Adrenal gland (tissue), 12 donors: ENCODE results near the gene PACSIN1. TPM values are rescaled to one million over a fixed set of nuclear protein-coding genes. Genes with fewer than 3 reads are reported as not detected.

ENCODE experiments used
- DNase-seq, 7 donors: peaks; one replicate each; pipeline ENCODE4 v3.0.0-alpha.2; 2019 to 2020
- H3K27ac ChIP-seq, 5 donors: fragments of 200-600 bp; sonication (generic) in 4 of 5; 1 replicate in 3 of 5; 2 replicates in 2 of 5; pipeline versions ENCODE4 v1.5.1 to v1.8.0; 2016 to 2020; ENCODE audit warnings: mild to moderate bottlenecking in 1 of 5
- H3K27me3 ChIP-seq: fragments of 200-600 bp; 2 replicates; pipeline ENCODE4 v1.8.0; 2021
- H3K36me3 ChIP-seq, 2 donors: fragments of 200-600 bp; replicated peaks in 1 of 2; 1 replicate in 1 of 2; 2 replicates in 1 of 2; pipeline versions ENCODE4 v1.5.1 to v1.8.0; 2018 to 2022
- H3K4me1 ChIP-seq, 2 donors: fragments of 200-600 bp; replicated peaks in 1 of 2; 1 replicate in 1 of 2; 2 replicates in 1 of 2; pipeline versions ENCODE4 v1.5.1 to v1.8.0; 2018 to 2021
- H3K4me3 ChIP-seq, 4 donors: fragments of 200-600 bp; sonication (generic) in 3 of 4; one replicate each; pipeline ENCODE4 v1.5.1; 2016 to 2018
- H3K9me3 ChIP-seq, 3 donors: fragments of 200-600 bp; sonication (generic) in 1 of 3; replicated peaks in 1 of 3; 1 replicate in 2 of 3; 2 replicates in 1 of 3; pipeline versions ENCODE4 v1.5.1 to v1.8.0; 2016 to 2021
- POLR2A ChIP-seq, 2 donors: fragments of 450-650 bp; IDR thresholded peaks; one replicate each; pipeline ENCODE4 v1.6.1; 2017; ENCODE audit warnings: antibody characterized with exemption in 2 of 2, mild to moderate bottlenecking in 2 of 2, moderate library complexity in 1 of 2
- WGBS, 4 donors: extraction: QIAGEN DNeasy Blood & Tissue Kit in 2 of 4; methylation state at CpG; one replicate each; pipeline versions ENCODE4 v1.1.5 to v1.1.7; 2013 to 2017; 5-methylcytosine and 5-hydroxymethylcytosine counted together
- intact Hi-C, 2 donors: fragments of 100-400 bp; cut with DNase I; formaldehyde crosslinking; loops; one replicate each; pipeline versions ENCODE4 v1.14.1 to v1.15.0; 2022 to 2023
- polyA plus RNA-seq, 3 donors: library from polyadenylated mRNA; stranded (reverse); fragments of 200-250 nt in 2 of 3; fragments of 350-450 nt in 1 of 3; fragmentation: Illumina TruSeq in 1 of 3; extraction: RNeasy Lipid Tissue Mini Kit (QIAGEN cat#74804) in 1 of 3; gene quantifications; one replicate each; pipeline ENCODE4 v1.2.3, GENCODE V29; 2013 to 2014
- total RNA-seq, 9 donors: library from RNA; depleted of rRNA in 4 of 9; stranded (reverse); fragments of >200 nt in 4 of 9; fragments of 120-200 nt in 1 of 9; fragmentation: NEBNext Ultra II Directional in 1 of 9; extraction: Animal tissue kit (Norgen Biotek cat#: 25700) in 1 of 9; gene quantifications; one replicate each; pipeline versions ENCODE4 v1.1.0 to v1.2.4, GENCODE V29; 2013 to 2023
- TF ChIP-seq, protein P1 (sequence below), 6 experiments: fragments of 450-650 bp in 4 of 6; fragments of 200-600 bp in 2 of 6; sonication (generic) in 1 of 6; IDR thresholded peaks; 1 replicate in 5 of 6; 2 replicates in 1 of 6; pipeline versions ENCODE4 v1.5.1 to v1.8.0; 2016 to 2021; ENCODE audit warnings: antibody characterized with exemption in 6 of 6, mild to moderate bottlenecking in 2 of 6, moderate library complexity in 1 of 6
- donor health status: healthy with polysubstance abuse.
- donor health status: Bipolar disorder and iron deficiency.
- donor health status: DM: yes; HTN: yes; CAD: no.
- donor health status: DM: no; HTN: no; CAD: no.
- donor health status: DM: no; HTN: no; CAD: no.
- donor health status: DM: yes; HTN: yes; CAD: no.

The PACSIN1 gene
- total and polyA plus RNA-seq, 12 donors: 0.19 to 2.9 (median 0.73) TPM; not detected in 2

DNA sequence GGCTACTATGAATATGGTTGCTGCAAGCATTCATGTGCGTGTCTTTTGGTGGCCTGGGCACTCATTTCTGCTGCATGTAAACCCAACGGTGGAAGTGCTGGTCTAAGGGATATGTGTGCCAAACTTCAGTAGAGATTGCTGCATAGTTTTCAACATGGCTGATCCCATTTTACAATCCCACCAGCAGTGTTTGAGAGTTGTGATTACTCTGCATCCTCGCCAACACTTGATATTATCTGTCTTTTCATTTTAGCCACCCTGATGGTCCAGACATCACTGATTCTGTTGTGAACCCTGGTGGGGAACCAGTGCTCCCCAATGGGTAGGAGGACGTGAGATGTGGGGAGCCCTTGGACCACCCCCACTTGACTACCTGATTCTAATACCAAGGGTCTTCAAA is 27.5 kb downstream of the PACSIN1 start:
- Histone ChIP-seq H3K36me3 (no peaks in the 10 kb centered on the region), H3K4me3 (no peak overlapping the region), H3K27me3 (no peaks in the 10 kb centered on the region), H3K9me3 (no peaks in the 10 kb centered on the region), H3K27ac (no peak overlapping the region), H3K4me1 (peaks cover 5 to 7% of the 10 kb centered on the region in 2 donors)
- TF ChIP-seq POLR2A (IDR thresholded peaks at IDR 0.05): no peak
- TF ChIP-seq, protein P1, sequence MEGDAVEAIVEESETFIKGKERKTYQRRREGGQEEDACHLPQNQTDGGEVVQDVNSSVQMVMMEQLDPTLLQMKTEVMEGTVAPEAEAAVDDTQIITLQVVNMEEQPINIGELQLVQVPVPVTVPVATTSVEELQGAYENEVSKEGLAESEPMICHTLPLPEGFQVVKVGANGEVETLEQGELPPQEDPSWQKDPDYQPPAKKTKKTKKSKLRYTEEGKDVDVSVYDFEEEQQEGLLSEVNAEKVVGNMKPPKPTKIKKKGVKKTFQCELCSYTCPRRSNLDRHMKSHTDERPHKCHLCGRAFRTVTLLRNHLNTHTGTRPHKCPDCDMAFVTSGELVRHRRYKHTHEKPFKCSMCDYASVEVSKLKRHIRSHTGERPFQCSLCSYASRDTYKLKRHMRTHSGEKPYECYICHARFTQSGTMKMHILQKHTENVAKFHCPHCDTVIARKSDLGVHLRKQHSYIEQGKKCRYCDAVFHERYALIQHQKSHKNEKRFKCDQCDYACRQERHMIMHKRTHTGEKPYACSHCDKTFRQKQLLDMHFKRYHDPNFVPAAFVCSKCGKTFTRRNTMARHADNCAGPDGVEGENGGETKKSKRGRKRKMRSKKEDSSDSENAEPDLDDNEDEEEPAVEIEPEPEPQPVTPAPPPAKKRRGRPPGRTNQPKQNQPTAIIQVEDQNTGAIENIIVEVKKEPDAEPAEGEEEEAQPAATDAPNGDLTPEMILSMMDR (IDR thresholded peaks at IDR 0.05): no peak
- WGBS, 4 donors: 64 to 97% (median 79%) methylated on average over 3 to 4 of the region's 4 CpGs
- DNase-seq: no peak
- intact Hi-C loops: no loop called here

GRCh38 chr6:34494973-34495372 is 29.1 kb downstream of the PACSIN1 start:
- no peak for DNase-seq
- Histone ChIP-seq H3K27ac (no peak overlapping the region), H3K4me3 (no peak overlapping the region), H3K27me3 (no peaks in the 10 kb centered on the region), H3K9me3 (no peaks in the 10 kb centered on the region), H3K36me3 (no peaks in the 10 kb centered on the region), H3K4me1 (peaks cover 5 to 7% of the 10 kb centered on the region in 2 donors)
- intact Hi-C loops: no loop called here
- WGBS, 4 donors: 80 to 95% (median 95%) methylated on average over 3 of the region's 3 CpGs
- TF ChIP-seq, protein P1 (IDR thresholded peaks at IDR 0.05): no peak
- TF ChIP-seq POLR2A (IDR thresholded peaks at IDR 0.05): no peak

- no peak for DNase-seq
- 25 to 86% (median 70%) methylated on average over 2 to 9 of the region's 9 CpGs for WGBS, 4 donors
- TF ChIP-seq, protein P1 (IDR thresholded peaks at IDR 0.05): no peak
- no peak for TF ChIP-seq POLR2A (IDR thresholded peaks at IDR 0.05)
Measured at GRCh38 chr6:34496103-34496685, 30.3 kb downstream of the PACSIN1 start.

GRCh38 chr6:34497411-34497810 is 31.5 kb downstream of the PACSIN1 start:
- H3K4me3 ChIP-seq: no peak overlapping the region
- DNase-seq: no peak
- no peak for TF ChIP-seq POLR2A (IDR thresholded peaks at IDR 0.05)
- TF ChIP-seq, protein P1 (IDR thresholded peaks at IDR 0.05): no peak
- H3K27ac ChIP-seq: no peak overlapping the region
- H3K9me3 ChIP-seq: no peaks in the 10 kb centered on the region
- no peaks in the 10 kb centered on the region for H3K4me1 ChIP-seq
- no peaks in the 10 kb centered on the region for H3K27me3 ChIP-seq
- H3K36me3 ChIP-seq: no peaks in the 10 kb centered on the region
- intact Hi-C loops: no loop called here
- 76 to 84% (median 83%) methylated on average over 10 of the region's 10 CpGs for WGBS, 4 donors

More at GRCh38 chr6:34496103-34496685, 30.3 kb downstream of the PACSIN1 start:
- Histone ChIP-seq H3K27ac (no peak overlapping the region), H3K4me1 (peaks cover under 1 to 2% of the 10 kb centered on the region in 2 donors), H3K9me3 (no peaks in the 10 kb centered on the region), H3K27me3 (no peaks in the 10 kb centered on the region), H3K4me3 (no peak overlapping the region), H3K36me3 (no peaks in the 10 kb centered on the region)
- intact Hi-C loops: no loop called here
